Activated CD8-positive, alpha-beta memory T cell treated with anti-CD3 and anti-CD28 coated beads for 36 hours (primary cell): ENCODE results near the gene PLCB3. TPM values are rescaled to one million over a fixed set of nuclear protein-coding genes. Genes with fewer than 3 reads are reported as not detected.

Experiments
- CTCF ChIA-PET: fragments of 350-600 bp; sonication (Branson Sonifier 250); formaldehyde crosslinking; loops from one replicate; lab custom pipeline; 2021; ENCODE audit warnings: antibody characterized with exemption; lab: Charles Lee
- POLR2A ChIA-PET: fragments of 350-600 bp; sonication (Branson Sonifier 250); formaldehyde crosslinking; loops from one replicate; lab custom pipeline; 2021; ENCODE audit warnings: antibody characterized with exemption; lab: Charles Lee
- total RNA-seq, 2 experiments: library from RNA; stranded (reverse); gene quantifications; one replicate each; pipeline ENCODE4 v1.2.3, GENCODE V29; 2021

PLCB3 gene
- total RNA-seq, 2 experiments from 2014 or later = 16.0 to 16.9 TPM

DNA sequence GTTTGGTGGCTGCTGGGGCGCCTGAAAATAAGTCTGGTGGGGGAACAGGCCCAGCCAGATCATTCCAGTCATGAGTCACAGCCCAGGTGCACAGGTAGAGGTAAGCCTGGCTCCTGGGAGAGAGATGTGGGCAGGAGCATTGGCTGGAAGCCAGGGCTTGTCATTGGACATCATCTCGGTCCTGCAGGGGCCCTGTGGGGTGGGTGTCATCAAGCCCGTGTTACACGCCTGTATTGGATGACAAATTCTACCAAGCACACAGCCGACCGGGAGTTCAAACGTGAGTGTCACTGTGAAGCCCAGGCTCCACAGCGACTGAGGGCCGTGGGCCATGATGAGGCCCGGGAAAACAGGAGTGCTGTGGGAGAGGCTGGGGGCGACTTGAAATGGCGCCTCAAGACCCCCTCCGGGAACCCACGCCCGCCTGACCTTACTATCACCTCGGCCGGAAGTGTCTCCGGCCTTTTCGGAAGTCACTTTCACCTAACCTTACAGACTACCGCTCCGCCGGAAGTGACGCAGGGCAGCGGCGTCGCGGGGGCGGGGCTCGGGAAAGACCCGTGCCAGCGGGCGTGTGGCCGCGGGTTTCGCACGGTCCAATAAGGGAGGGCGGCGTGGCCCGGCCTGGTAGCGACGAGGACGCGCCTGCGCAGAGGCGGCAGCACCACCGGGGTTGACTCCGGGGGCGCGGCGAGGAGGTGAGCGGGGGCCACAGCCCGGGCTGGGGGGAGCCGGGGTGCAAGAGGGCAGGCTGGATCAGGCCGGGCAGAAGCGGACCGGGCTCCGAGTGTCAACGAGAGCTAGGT is 10.7 kb upstream of the PLCB3 start, which contains the start of gene FKBP2:
Gene FKBP2 (plus strand): TSS at position 661 of the 806 bp plus-strand sequence. CDS start 1,293 bp downstream, outside the sequence.
- POLR2A ChIA-PET = interaction anchor here (0.6 to 2.5 kb wide), 11 partner anchors 9 to 1340 kb away, joined by 3 to 20 read pairs (median 4); partner anchors contain the start of genes BAD, FERMT3, NUDT22 and TRPT1
- CTCF ChIA-PET = interaction anchor here (0.7 to 1.1 kb wide), 4 partner anchors 9 to 64 kb away, joined by 3 to 7 read pairs (median 4); no protein-coding TSS in a partner anchor

- ChIA-PET CTCF (interaction anchor here (0.7 to 1.1 kb wide), 4 partner anchors 9 to 63 kb away, joined by 3 to 7 read pairs (median 4); no protein-coding TSS in a partner anchor), POLR2A (interaction anchor here (0.6 to 2.5 kb wide), 12 partner anchors 9 to 1340 kb away, joined by 3 to 20 read pairs (median 4); partner anchors contain the start of genes BAD, DPF2, FERMT3 and NUDT22)
Observed at GRCh38 chr11:64241241-64241490, 10.2 kb upstream of the PLCB3 start.

GRCh38 chr11:64241491-64242374 is 9.6 kb upstream of the PLCB3 start:
- ChIA-PET CTCF (interaction anchor here (0.7 to 1.4 kb wide), 6 partner anchors 8 to 63 kb away, joined by 3 to 7 read pairs (median 4); partner anchors contain the start of gene PLCB3), POLR2A (interaction anchor here (0.6 to 2.5 kb wide), 13 partner anchors 10 to 1341 kb away, joined by 3 to 20 read pairs (median 4); partner anchors contain the start of genes BAD, DPF2, FERMT3 and NUDT22)

GRCh38 chr11:64243236-64243854 is 8.0 kb upstream of the PLCB3 start:
- POLR2A ChIA-PET = interaction anchor here (0.5 to 3.0 kb wide), 6 partner anchors 13 to 116 kb away, joined by 3 to 23 read pairs (median 4); partner anchors contain the start of genes FERMT3 and RPS6KA4
- CTCF ChIA-PET = interaction anchor here (0.7 to 2.5 kb wide), 7 partner anchors 9 to 88 kb away, joined by 3 to 8 read pairs (median 3); partner anchors contain the start of genes CATSPERZ, DNAJC4 and PLCB3

GRCh38 chr11:64244107-64244506 is 7.2 kb upstream of the PLCB3 start:
- CTCF ChIA-PET = interaction anchor here (1.1 to 2.5 kb wide), 3 partner anchors 14 to 60 kb away, joined by 3 to 8 read pairs (median 4); partner anchors contain the start of genes CATSPERZ and DNAJC4
- POLR2A ChIA-PET = interaction anchor here (0.5 to 3.0 kb wide), 7 partner anchors 11 to 115 kb away, joined by 3 to 23 read pairs (median 4); partner anchors contain the start of genes FERMT3 and RPS6KA4

DNA sequence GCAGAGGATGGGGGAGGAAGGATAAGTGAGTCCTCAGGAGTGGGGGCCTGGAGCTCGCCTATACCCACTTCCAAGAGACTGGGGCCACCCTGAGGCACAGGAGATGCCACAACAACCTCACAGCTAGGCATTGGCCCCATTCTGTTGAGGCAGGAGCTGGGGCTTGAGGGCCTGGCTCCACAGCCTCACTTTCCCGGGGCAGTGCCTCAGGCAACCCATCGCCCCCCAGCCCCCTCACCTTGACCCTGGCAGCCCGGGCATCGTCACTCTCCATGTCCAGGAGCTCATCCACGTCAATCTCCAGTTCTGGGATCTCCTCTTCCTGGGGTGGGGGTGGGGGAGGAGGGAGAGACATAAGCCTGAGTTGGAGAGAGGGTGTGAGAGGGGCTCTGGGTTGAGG is 6.4 kb upstream of the PLCB3 start:
- POLR2A ChIA-PET = interaction anchor here (1.3 to 3.0 kb wide), 6 partner anchors 12 to 95 kb away, joined by 3 to 23 read pairs (median 8); partner anchors contain the start of genes CCDC88B, FERMT3, NUDT22 and STIP1

GRCh38 chr11:64245401-64245796 is 5.9 kb upstream of the PLCB3 start:
- CTCF ChIA-PET = interaction anchor here (0.6 to 2.9 kb wide), 10 partner anchors 13 to 64 kb away, joined by 3 to 16 read pairs (median 4); partner anchors contain the start of genes CATSPERZ and FERMT3

More for the DNA sequence above, 6.4 kb upstream of the PLCB3 start:
- CTCF ChIA-PET = interaction anchor here (0.6 to 2.9 kb wide), 7 partner anchors 27 to 65 kb away, joined by 3 to 16 read pairs (median 4); partner anchors contain the start of genes CATSPERZ and FERMT3

GRCh38 chr11:64245797-64246620 is 5.3 kb upstream of the PLCB3 start:
- ChIA-PET CTCF (interaction anchor here (0.6 to 2.9 kb wide), 13 partner anchors 10 to 64 kb away, joined by 3 to 16 read pairs (median 4); partner anchors contain the start of genes CATSPERZ and FERMT3), POLR2A (interaction anchor here (0.6 to 2.7 kb wide), 12 partner anchors 13 to 94 kb away, joined by 3 to 18 read pairs (median 6); partner anchors contain the start of genes CCDC88B, ESRRA, FERMT3 and NUDT22)

More at GRCh38 chr11:64245401-64245796, 5.9 kb upstream of the PLCB3 start:
- POLR2A ChIA-PET = interaction anchor here (0.6 to 3.0 kb wide), 8 partner anchors 12 to 95 kb away, joined by 3 to 23 read pairs (median 6); partner anchors contain the start of genes CCDC88B, FERMT3, NUDT22 and STIP1

GRCh38 chr11:64246621-64246870 is 4.8 kb upstream of the PLCB3 start:
- POLR2A ChIA-PET = interaction anchor here (0.6 to 2.7 kb wide), 9 partner anchors 24 to 94 kb away, joined by 3 to 18 read pairs (median 6); partner anchors contain the start of genes CCDC88B, ESRRA, FERMT3 and STIP1

DNA sequence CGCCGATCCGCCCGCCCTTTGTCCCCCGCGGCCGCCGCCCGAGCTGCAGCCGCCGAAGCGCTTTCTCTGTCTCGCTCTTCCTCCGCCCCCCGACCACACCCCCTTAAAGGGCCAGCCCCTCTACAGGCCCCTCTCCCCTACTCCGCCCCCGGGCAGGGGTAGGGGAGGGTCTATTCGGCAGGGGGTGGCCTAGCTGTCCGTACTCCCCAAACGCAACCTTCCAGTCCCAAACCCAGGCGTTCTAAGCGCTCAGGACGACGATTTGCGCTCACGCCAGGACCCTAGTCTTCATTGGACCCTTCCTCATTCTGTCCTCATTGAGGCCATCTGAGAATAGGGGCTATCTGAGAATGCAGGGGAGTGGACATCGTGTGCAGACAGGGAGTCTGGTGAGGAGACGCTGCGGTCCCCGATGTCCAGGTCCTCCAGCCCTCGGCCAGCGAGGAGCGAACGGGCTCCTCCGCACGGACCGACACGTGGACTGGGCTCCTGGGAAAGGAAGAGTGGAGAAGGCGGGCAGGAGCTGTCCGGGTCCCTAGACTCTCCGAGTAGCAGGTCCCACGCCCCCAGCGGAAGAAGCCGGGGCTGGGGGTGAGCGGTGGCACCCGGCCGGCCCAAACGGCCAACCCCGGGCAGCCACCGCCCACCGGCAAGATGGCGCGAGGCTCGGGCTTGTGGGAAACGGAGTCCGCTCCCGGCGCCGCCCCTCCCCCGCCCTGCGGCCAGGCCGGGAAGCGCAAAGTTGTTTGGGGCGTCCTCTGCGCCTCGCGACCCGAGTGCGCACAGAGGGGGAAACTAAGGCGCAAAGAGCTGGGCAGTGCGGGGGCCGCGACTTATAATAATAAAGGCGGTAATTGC is 4.2 kb upstream of the PLCB3 start, which contains the start of gene PPP1R14B:
Gene PPP1R14B (minus strand): TSS at position 73 of the 858 bp plus-strand sequence. CDS start 270 bp downstream, outside the sequence.
- POLR2A ChIA-PET = interaction anchor here (0.6 to 2.7 kb wide), 7 partner anchors 23 to 93 kb away, joined by 3 to 18 read pairs (median 3); partner anchors contain the start of genes CCDC88B, ESRRA, STIP1 and TRMT112
- CTCF ChIA-PET = interaction anchor here (0.8 to 2.9 kb wide), 7 partner anchors 9 to 54 kb away, joined by 4 to 16 read pairs (median 6); partner anchors contain the start of genes CATSPERZ and FERMT3

More at GRCh38 chr11:64246621-64246870, 4.8 kb upstream of the PLCB3 start:
- CTCF ChIA-PET = interaction anchor here (0.8 to 2.9 kb wide), 9 partner anchors 9 to 62 kb away, joined by 3 to 16 read pairs (median 5); partner anchors contain the start of genes CATSPERZ and FERMT3

GRCh38 chr11:64247729-64248531 is 3.4 kb upstream of the PLCB3 start:
- POLR2A ChIA-PET = interaction anchor here (1.1 to 1.9 kb wide), 2 partner anchors 56 to 62 kb away, joined by 3 to 8 read pairs; partner anchors contain the start of genes ESRRA and STIP1
- CTCF ChIA-PET = interaction anchor here (2.5 to 5.0 kb wide), 4 partner anchors 21 to 55 kb away, joined by 10 to 61 read pairs (median 28); partner anchors contain the start of genes CATSPERZ and ESRRA

GRCh38 chr11:64248578-64248977 is 2.8 kb upstream of the PLCB3 start:
- CTCF ChIA-PET = interaction anchor here (1.4 to 5.0 kb wide), 3 partner anchors 9 to 55 kb away, joined by 7 to 61 read pairs (median 39); partner anchors contain the start of genes CATSPERZ and ESRRA

DNA sequence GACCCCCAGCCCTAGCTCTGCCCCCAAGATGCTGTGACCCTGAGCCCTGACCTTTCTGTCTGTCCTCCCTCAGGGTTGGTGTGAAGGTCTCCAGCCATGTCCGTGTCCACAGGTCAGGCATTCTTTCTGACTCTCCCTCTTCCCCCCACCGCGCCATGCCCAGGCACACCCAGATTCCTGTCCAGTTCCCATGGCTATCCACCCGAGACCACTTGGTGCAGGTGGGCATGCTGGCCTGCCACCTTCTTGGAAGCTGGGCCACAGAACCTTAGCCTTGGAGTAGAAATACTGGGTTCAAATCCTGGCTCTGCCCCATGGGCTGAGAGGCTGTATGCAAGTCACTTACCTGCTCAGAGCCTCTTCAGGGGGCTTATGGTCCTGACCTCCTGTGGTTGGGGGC is 2.3 kb upstream of the PLCB3 start:
- ChIA-PET CTCF (interaction anchor here (1.1 to 5.0 kb wide), 6 partner anchors 8 to 54 kb away, joined by 7 to 61 read pairs (median 20); partner anchors contain the start of genes CATSPERZ, ESRRA, FERMT3 and FKBP2), POLR2A (interaction anchor here (0.6 to 1.3 kb wide), 2 partner anchors 56 to 63 kb away, joined by 3 to 4 read pairs; partner anchors contain the start of gene STIP1)

More at GRCh38 chr11:64248578-64248977, 2.8 kb upstream of the PLCB3 start:
- POLR2A ChIA-PET = interaction anchor here (1.3 kb wide), 1 partner anchor 63 kb away, joined by 4 read pairs; the partner anchor contains the start of gene STIP1
